GM23248 (cell line): Measurements from ENCODE around the gene JPT1. TPM values are rescaled to one million over a fixed set of nuclear protein-coding genes. Genes with fewer than 3 reads are reported as not detected.

Experiments
- DNase-seq: peaks from one replicate; pipeline ENCODE4 v3.0.0-alpha.2; 2015
- H2AFZ ChIP-seq: fragments of 200-600 bp; sonication (generic); 2 replicates; pipeline ENCODE4 v1.6.1; 2016; ENCODE audit warnings: antibody characterized with exemption
- H3F3A ChIP-seq: fragments of 200-600 bp; sonication (generic); 2 replicates; pipeline ENCODE4 v1.6.1; 2016; ENCODE audit warnings: mild to moderate bottlenecking, antibody characterized with exemption, mixed run types; ENCODE audit not compliant: insufficient read depth
- H3K27ac ChIP-seq: fragments of 200-600 bp; sonication (generic); 2 replicates; pipeline ENCODE4 v1.5.1; 2016; ENCODE audit warnings: mild to moderate bottlenecking
- H3K27me3 ChIP-seq: fragments of 200-600 bp; sonication (generic); replicated peaks from 2 replicates; pipeline ENCODE4 v1.6.1; 2016; ENCODE audit warnings: mild to moderate bottlenecking; ENCODE audit not compliant: insufficient read depth
- H3K36me3 ChIP-seq: fragments of 200-600 bp; sonication (generic); 2 replicates; pipeline ENCODE4 v1.6.1; 2016; ENCODE audit warnings: low read depth, mild to moderate bottlenecking
- H3K4me1 ChIP-seq: fragments of 200-600 bp; sonication (generic); 2 replicates; pipeline ENCODE4 v1.6.1; 2016; ENCODE audit warnings: mild to moderate bottlenecking; ENCODE audit not compliant: insufficient read depth
- H3K4me2 ChIP-seq: fragments of 200-600 bp; sonication (generic); one replicate; pipeline ENCODE4 v1.6.1; 2016; ENCODE audit warnings: mild to moderate bottlenecking; ENCODE audit not compliant: unreplicated experiment
- H3K4me3 ChIP-seq: fragments of 200-600 bp; sonication (generic); 2 replicates; pipeline ENCODE4 v1.5.1; 2016; ENCODE audit warnings: mild to moderate bottlenecking
- H3K79me2 ChIP-seq: fragments of 200-600 bp; sonication (generic); 2 replicates; pipeline ENCODE4 v1.6.1; 2016; ENCODE audit warnings: mild to moderate bottlenecking; ENCODE audit not compliant: insufficient read depth
- H3K9ac ChIP-seq: fragments of 200-600 bp; sonication (generic); 2 replicates; pipeline ENCODE4 v1.6.1; 2016; ENCODE audit warnings: mild to moderate bottlenecking
- H3K9me2 ChIP-seq: fragments of 200-600 bp; sonication (generic); 2 replicates; pipeline ENCODE4 v1.6.1; 2016; ENCODE audit warnings: mixed run types, mild to moderate bottlenecking, moderate library complexity; ENCODE audit not compliant: insufficient read depth
- H3K9me3 ChIP-seq: fragments of 200-600 bp; sonication (generic); one replicate; pipeline ENCODE4 v1.6.1; 2017; ENCODE audit warnings: low read depth
- H4K20me1 ChIP-seq: fragments of 200-600 bp; sonication (generic); 2 replicates; pipeline ENCODE4 v1.6.0; 2016; ENCODE audit not compliant: insufficient read depth
- EZH2 ChIP-seq: fragments of 200-600 bp; sonication (generic); IDR thresholded peaks from 2 replicates; pipeline ENCODE4 v1.6.1; 2018; ENCODE audit warnings: antibody characterized with exemption, mild to moderate bottlenecking; ENCODE audit not compliant: insufficient read depth, poor library complexity, severe bottlenecking
- EZH2phosphoT487 ChIP-seq: fragments of 200-600 bp; sonication (generic); IDR thresholded peaks from 2 replicates; pipeline ENCODE4 v1.6.1; 2018; ENCODE audit warnings: antibody characterized with exemption, moderate library complexity, mild to moderate bottlenecking, low read depth; ENCODE audit not compliant: insufficient read depth
- whole genome bisulfite sequencing, 2 experiments: methylation state at CpG; one replicate each; pipeline ENCODE4 v1.1.6; 2015 to 2017; ENCODE audit warnings: low lambda C conversion rate in 2 of 2, low coverage in 1 of 2; ENCODE audit errors: missing lambda C conversion rate in 2 of 2; 5-methylcytosine and 5-hydroxymethylcytosine counted together
- in situ Hi-C: fragments of 300-500 bp; cut with MboI; formaldehyde crosslinking; loops from 2 replicates; pipeline ENCODE4 v1.15.0; 2020
- polyA plus RNA-seq: library from polyadenylated mRNA; unstranded; fragments of >200 nt; fragmentation: Nextera tagmentation; extraction: Ambion mirVana; gene quantifications from 2 replicates; pipeline ENCODE4 v1.2.1, GENCODE V29; 2016
- total RNA-seq: library from RNA; depleted of rRNA; stranded (reverse); fragments of >200 nt; shearing (Covaris generic); gene quantifications from 2 replicates; pipeline ENCODE4 v1.2.3, GENCODE V29; 2014

Gene JPT1
- total and polyA plus RNA-seq, 2 experiments from 2014 or later, result 54.0 to 199 TPM

DNA sequence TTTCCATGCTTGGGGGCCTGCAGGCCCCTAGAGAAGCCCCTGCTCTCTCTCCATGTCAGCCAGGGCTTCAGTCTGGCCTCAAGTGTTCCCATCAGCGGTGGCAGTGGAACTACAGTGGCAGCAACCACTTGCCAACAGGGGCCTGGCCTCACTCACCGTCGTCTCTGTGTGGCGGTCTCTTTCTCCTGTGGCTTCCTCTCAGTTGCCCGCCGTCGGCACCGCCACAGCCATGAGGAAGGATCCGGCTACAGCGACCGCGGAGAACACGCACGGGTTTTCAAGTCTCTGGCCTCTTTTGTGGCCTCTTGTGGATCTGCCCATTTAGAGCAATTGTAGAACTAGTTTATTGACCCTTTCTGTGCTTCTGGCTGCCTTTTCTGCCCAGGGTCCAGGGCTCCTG, 36.0 kb downstream of the JPT1 start:
- 92 to 94% methylated on average over 14 of the region's 14 CpGs for WGBS, 2 experiments

DNA sequence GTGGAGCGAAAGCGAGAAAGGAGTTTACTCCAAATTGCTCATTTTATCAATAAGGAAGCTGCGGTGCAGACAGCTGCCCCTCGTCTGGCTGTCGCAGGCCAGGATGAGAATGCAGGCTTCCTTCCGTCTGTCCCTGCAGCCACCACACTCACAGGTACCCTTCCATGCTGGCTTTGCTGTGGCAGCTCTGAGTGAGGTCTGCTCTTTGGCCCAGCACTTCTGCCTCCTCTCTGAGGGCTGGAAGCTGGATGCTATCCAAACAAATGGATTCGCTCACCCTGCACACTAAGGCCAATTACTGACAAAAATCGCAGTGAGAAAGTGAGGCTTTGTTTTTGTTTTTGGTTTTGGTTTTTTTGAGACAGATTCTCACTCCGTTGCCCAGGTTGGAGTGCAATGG, 37.6 kb downstream of the JPT1 start:
- in situ Hi-C loops, result no loop called here
- 79 to 81% methylated on average over 9 of the region's 9 CpGs for WGBS, 2 experiments
- Histone ChIP-seq H3K36me3 (no peaks in the 10 kb centered on the region), H3K9me2 (no peaks in the 10 kb centered on the region), H3K4me2 (no peak overlapping the region), H3K9me3 (no peaks in the 10 kb centered on the region), H3K9ac (no peak overlapping the region), H3K79me2 (peaks cover 15% of the 10 kb centered on the region; the same call in 1 of the 2 replicates), H4K20me1 (no peaks in the 10 kb centered on the region), H3K4me3 (no peak overlapping the region), H3K27me3 (no peaks in the 10 kb centered on the region), H2AFZ (no peak overlapping the region), H3F3A (no peaks in the 10 kb centered on the region), H3K4me1 (0 out of 2 replicates have a peak, but pooled peaks cover 7% of the 10 kb centered on the region), H3K27ac (no peak overlapping the region)
- TF ChIP-seq EZH2phosphoT487, result no peak
- no peak for TF ChIP-seq EZH2
- no peak for DNase-seq

More for the DNA sequence above, 36.0 kb downstream of the JPT1 start:
- in situ Hi-C loops, result no loop called here
- Histone ChIP-seq H4K20me1 (no peaks in the 10 kb centered on the region), H3K27ac (no peak overlapping the region), H3K9ac (no peak overlapping the region), H3K9me3 (no peaks in the 10 kb centered on the region), H3K36me3 (no peaks in the 10 kb centered on the region), H3K79me2 (peaks cover 15% of the 10 kb centered on the region; the same call in 1 of the 2 replicates), H3K27me3 (no peaks in the 10 kb centered on the region), H2AFZ (no peak overlapping the region), H3F3A (no peaks in the 10 kb centered on the region), H3K4me1 (0 out of 2 replicates have a peak, but pooled peaks cover 7% of the 10 kb centered on the region), H3K4me3 (no peak overlapping the region), H3K4me2 (no peak overlapping the region), H3K9me2 (no peaks in the 10 kb centered on the region)
- DNase-seq, result no peak
- TF ChIP-seq EZH2 (no peak), EZH2phosphoT487 (no peak)

DNA sequence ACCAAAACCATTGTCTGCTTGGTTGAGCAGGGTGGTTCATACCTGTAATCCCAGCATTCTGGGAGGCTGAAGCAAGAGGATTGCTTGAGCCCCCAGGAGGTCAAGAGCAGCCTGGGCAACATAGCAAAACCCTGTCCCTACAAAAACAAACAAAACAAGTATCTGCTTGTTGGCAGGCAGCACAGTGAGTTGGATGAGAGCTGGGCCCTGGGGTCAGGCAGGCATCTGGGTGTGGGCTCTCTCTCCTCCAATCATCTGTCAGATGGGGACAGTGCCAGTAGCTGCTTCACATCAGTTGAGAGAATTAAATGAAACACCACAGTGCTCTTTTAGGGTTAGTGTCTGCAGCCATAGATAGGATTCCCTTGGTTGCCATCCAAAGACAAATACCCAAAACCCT, 38.8 kb downstream of the JPT1 start:
- Histone ChIP-seq H3K9ac (no peak overlapping the region), H3K4me3 (no peak overlapping the region), H4K20me1 (no peaks in the 10 kb centered on the region), H3K36me3 (no peaks in the 10 kb centered on the region), H3K27me3 (no peaks in the 10 kb centered on the region), H3K79me2 (peaks cover 23% of the 10 kb centered on the region; the same call in 1 of the 2 replicates), H3K9me3 (no peaks in the 10 kb centered on the region), H3K9me2 (no peaks in the 10 kb centered on the region), H3K4me2 (no peak overlapping the region), H2AFZ (no peak overlapping the region), H3F3A (no peaks in the 10 kb centered on the region), H3K27ac (no peak overlapping the region), H3K4me1 (0 out of 2 replicates have a peak, but pooled peaks cover 7% of the 10 kb centered on the region)
- in situ Hi-C loops, result no loop called here
- TF ChIP-seq EZH2phosphoT487 (no peak), EZH2 (no peak)
- DNase-seq, result no peak

- H3K4me2 ChIP-seq, result peak overlapping the region; percentile 79
- H3K27me3 ChIP-seq, result no peaks in the 10 kb centered on the region
- H2AFZ ChIP-seq, result peak overlapping the region; percentile 93
- DNase-seq, result peak; percentile 25
- no peaks in the 10 kb centered on the region for H3K9me3 ChIP-seq
- no peaks in the 10 kb centered on the region for H3F3A ChIP-seq
- H3K4me3 ChIP-seq, result peak overlapping the region; percentile 72
- no peaks in the 10 kb centered on the region for H4K20me1 ChIP-seq
- 31 to 33% methylated on average over 19 of the region's 19 CpGs for WGBS, 2 experiments
- H3K4me1 ChIP-seq, result 0 out of 2 replicates have a peak, but pooled peaks cover 7% of the 10 kb centered on the region
- H3K9ac ChIP-seq, result peak overlapping the region; percentile 78
- peak overlapping the region; percentile 60 for H3K27ac ChIP-seq
- no peaks in the 10 kb centered on the region for H3K9me2 ChIP-seq
- H3K79me2 ChIP-seq, result peaks cover 25% of the 10 kb centered on the region; the same call in 1 of the 2 replicates
- in situ Hi-C loops, result no loop called here
- no peaks in the 10 kb centered on the region for H3K36me3 ChIP-seq
- TF ChIP-seq EZH2 (no peak), EZH2phosphoT487 (no peak)
Observed at GRCh38 chr17:75114552-75115314, 39.6 kb downstream of the JPT1 start.
